Lower leg skin (tissue), 4 donors: ENCODE measurements around the gene ZFAND3. TPM values are rescaled to one million over a fixed set of nuclear protein-coding genes. Genes with fewer than 3 reads are reported as not detected.

Experiments
- DNase-seq, 2 donors: peaks; one replicate each; pipeline ENCODE4 v3.0.0-alpha.2; 2019; ENCODE audit warnings: low spot score in 2 of 2
- H3K4me3 ChIP-seq: fragments of 200-600 bp; sonication (generic); 2 replicates; pipeline ENCODE4 v1.5.1; 2017; ENCODE audit warnings: mild to moderate bottlenecking, low read depth; ENCODE audit not compliant: poor library complexity, severe bottlenecking
- CTCF ChIP-seq, 3 donors: fragments of 450-650 bp; IDR thresholded peaks; one replicate each; pipeline ENCODE4 v1.5.1; 2016; ENCODE audit warnings: antibody characterized with exemption in 3 of 3, mild to moderate bottlenecking in 3 of 3, moderate library complexity in 2 of 3
- POLR2A ChIP-seq, 2 donors: fragments of 450-650 bp; IDR thresholded peaks; one replicate each; pipeline ENCODE4 v1.6.1; 2016 to 2017; ENCODE audit warnings: antibody characterized with exemption in 2 of 2, mild to moderate bottlenecking in 1 of 2, moderate library complexity in 1 of 2
- WGBS, 2 donors: methylation state at CpG; one replicate each; pipeline ENCODE4 v1.1.5; 2018; 5-methylcytosine and 5-hydroxymethylcytosine counted together
- intact Hi-C: fragments of 100-400 bp; cut with DNase I; formaldehyde crosslinking; loops from one replicate; pipeline ENCODE4 v1.15.0; 2023; ENCODE audit warnings: low total_unique reads
- total RNA-seq, 4 donors: library from RNA; depleted of rRNA; stranded (reverse); fragments of >200 nt; gene quantifications; one replicate each; pipeline ENCODE4 v1.1.0, GENCODE V29; 2016

ZFAND3 gene
- total RNA-seq, 4 donors from 2014 or later, result 26.3 to 40.8 (median 30.3) TPM

DNA sequence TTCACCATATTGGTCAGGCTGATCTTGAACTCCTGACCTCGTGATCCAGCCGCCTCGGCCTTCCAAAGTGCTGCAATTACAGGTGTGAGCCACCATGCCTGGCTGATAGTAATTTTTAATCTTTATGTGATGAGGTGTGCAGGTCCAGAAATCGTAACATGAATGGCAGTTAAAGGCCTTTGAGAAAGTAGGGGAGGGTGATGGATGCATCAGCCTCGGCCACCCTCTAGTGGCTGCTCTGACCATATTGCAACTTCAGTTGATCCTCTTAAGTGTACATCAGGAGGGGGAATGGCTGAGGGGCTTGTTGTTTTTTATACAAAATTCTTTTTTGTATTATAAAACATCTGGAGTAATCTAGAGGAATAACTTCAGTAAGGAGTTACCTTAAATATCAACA lies 193.0 kb downstream of the ZFAND3 start:
- TF ChIP-seq CTCF (IDR thresholded peaks at IDR 0.05), result no peak
- no peak for TF ChIP-seq POLR2A (IDR thresholded peaks at IDR 0.05)
- intact Hi-C loops, result no loop called here
- 86 to 87% methylated on average over 5 of the region's 5 CpGs for WGBS, 2 donors
- no peak for DNase-seq
- no peak overlapping the region for H3K4me3 ChIP-seq

- TF ChIP-seq POLR2A (IDR thresholded peaks at IDR 0.05), result no peak
- no peak for TF ChIP-seq CTCF (IDR thresholded peaks at IDR 0.05)
- no peak overlapping the region for H3K4me3 ChIP-seq
- intact Hi-C loops, result no loop called here
- DNase-seq, result no peak
Measured at GRCh38 chr6:38015341-38015740, 195.8 kb downstream of the ZFAND3 start.

- WGBS, 2 donors, result 87 to 93% methylated on average over 1 of the region's 1 CpG
- no peak overlapping the region for H3K4me3 ChIP-seq
- TF ChIP-seq POLR2A (IDR thresholded peaks at IDR 0.05), result no peak
- TF ChIP-seq CTCF (IDR thresholded peaks at IDR 0.05), result no peak
- no peak for DNase-seq
- intact Hi-C loops, result no loop called here
Measured at GRCh38 chr6:38016824-38017223, 197.3 kb downstream of the ZFAND3 start.

DNA sequence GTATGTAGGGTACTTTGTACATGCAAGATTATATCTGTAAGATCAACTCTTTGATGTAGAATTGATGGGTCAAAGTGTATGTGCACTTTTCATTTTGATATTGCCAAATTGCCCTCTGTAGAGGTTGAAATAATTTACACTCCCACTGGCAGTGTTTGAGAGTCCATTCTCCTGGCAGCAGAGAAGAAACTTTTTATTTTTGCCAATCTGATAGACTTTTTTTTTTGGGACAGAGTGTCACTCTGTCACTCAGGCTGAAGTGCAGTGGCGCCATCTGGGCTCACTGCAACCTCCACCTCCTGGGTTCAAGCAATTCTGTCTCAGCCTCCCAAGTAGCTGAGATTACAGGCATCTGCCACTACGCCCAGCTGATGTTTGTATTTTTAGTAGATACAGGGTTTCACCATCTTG lies 199.2 kb downstream of the ZFAND3 start:
- 85 to 98% methylated on average over 2 of the region's 2 CpGs for WGBS, 2 donors
- DNase-seq, result no peak
- TF ChIP-seq CTCF (IDR thresholded peaks at IDR 0.05), result no peak
- no peak for TF ChIP-seq POLR2A (IDR thresholded peaks at IDR 0.05)
- intact Hi-C loops, result no loop called here
- no peak overlapping the region for H3K4me3 ChIP-seq

DNA sequence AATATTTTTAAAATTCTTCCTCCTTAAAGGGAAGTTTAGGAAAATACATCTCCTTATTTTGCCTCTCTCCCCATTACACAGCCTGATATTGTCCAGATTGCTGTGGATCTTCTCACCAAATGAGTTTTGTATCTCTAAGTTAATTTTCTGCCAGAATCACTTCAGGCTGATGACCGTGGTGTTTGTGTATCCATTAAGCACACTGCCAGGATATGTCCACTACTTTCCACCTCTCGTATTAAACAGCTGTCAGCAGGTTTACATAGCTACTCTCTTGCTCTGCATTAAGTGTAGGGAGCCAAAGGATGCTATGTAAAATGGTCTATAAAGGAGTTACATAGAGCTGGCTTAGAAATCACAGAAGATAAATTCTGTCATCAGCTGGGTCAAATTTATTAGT lies 201.1 kb downstream of the ZFAND3 start:
- no peak for DNase-seq
- no peak overlapping the region for H3K4me3 ChIP-seq
- 73 to 74% methylated on average over 2 of the region's 2 CpGs for WGBS, 2 donors
- no peak for TF ChIP-seq POLR2A (IDR thresholded peaks at IDR 0.05)
- TF ChIP-seq CTCF (IDR thresholded peaks at IDR 0.05), result no peak
- intact Hi-C loops, result no loop called here

DNA sequence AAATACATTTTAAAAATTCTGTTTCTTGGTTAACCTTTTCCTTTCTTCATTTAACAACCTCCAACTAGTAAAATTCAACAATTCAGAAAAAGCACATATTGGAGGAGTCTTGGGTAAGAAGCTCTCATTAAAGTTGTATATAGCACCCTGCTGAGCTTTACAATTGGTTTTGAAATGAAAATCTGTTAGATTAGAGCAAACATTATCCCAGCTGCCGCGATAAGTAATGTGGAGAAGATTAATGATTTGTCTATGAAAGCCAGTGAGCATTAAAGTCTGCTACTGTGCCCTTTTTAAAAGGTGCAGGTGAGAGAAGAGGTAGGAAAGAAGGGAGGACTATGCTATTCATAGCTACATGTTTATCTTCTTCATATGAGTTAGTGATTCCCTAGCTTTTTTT lies 201.5 kb downstream of the ZFAND3 start:
- DNase-seq, result no peak
- no peak overlapping the region for H3K4me3 ChIP-seq
- TF ChIP-seq CTCF (IDR thresholded peaks at IDR 0.05), result no peak
- no peak for TF ChIP-seq POLR2A (IDR thresholded peaks at IDR 0.05)
- intact Hi-C loops, result no loop called here
- 89 to 96% methylated on average over 2 of the region's 2 CpGs for WGBS, 2 donors
